AG09309 (cell line): Measurements from ENCODE around the gene FGD5.

Source experiments
- DNase-seq: peaks from one replicate; pipeline ENCODE4 v3.0.0-alpha.2; 2010; ENCODE audit warnings: low read depth
- H3K4me3 ChIP-seq: 2 replicates; pipeline ENCODE4 v1.5.1; 2011; ENCODE audit warnings: mild to moderate bottlenecking, low read depth, low read length, moderate library complexity; ENCODE audit not compliant: control insufficient read depth
- CTCF ChIP-seq: IDR thresholded peaks from 2 replicates; pipeline ENCODE4 v1.5.1; 2011; ENCODE audit warnings: mild to moderate bottlenecking, low read depth, low read length, inconsistent platforms; ENCODE audit not compliant: insufficient read depth, control insufficient read depth; ENCODE audit errors: missing control alignments

FGD5 gene

GRCh38 chr3:14773281-14773680 lies 45.5 kb upstream of the FGD5 start:
- no peak overlapping the region for H3K4me3 ChIP-seq
- DNase-seq = no peak
- no peak for TF ChIP-seq CTCF

GRCh38 chr3:14773691-14774128 lies 45.1 kb upstream of the FGD5 start:
- TF ChIP-seq CTCF = no peak
- no peak overlapping the region for H3K4me3 ChIP-seq
- DNase-seq = no peak

GRCh38 chr3:14774431-14774830 lies 44.3 kb upstream of the FGD5 start:
- TF ChIP-seq CTCF = no peak
- no peak overlapping the region for H3K4me3 ChIP-seq
- DNase-seq = no peak

GRCh38 chr3:14775011-14775410 lies 43.8 kb upstream of the FGD5 start:
- no peak for DNase-seq
- no peak for TF ChIP-seq CTCF
- H3K4me3 ChIP-seq = no peak overlapping the region

- no peak overlapping the region for H3K4me3 ChIP-seq
- TF ChIP-seq CTCF = no peak
These were observed 43.2 kb upstream of the FGD5 start for GRCh38 chr3:14775563-14775962.

GRCh38 chr3:14779069-14779685 lies 39.6 kb upstream of the FGD5 start:
- H3K4me3 ChIP-seq = no peak overlapping the region
- no peak for DNase-seq
- TF ChIP-seq CTCF = no peak

More at GRCh38 chr3:14775563-14775962, 43.2 kb upstream of the FGD5 start:
- DNase-seq = no peak
